HepG2 (cell line): ENCODE results near the gene SEC61G. TPM values are rescaled to one million over a fixed set of nuclear protein-coding genes. Genes with fewer than 3 reads are reported as not detected.

Source experiments
- ADNP ChIP-seq: sonication (generic); formaldehyde crosslinking; IDR thresholded peaks from 2 replicates; pipeline ENCODE4 v1.4.0; 2020; ENCODE audit warnings: missing genetic modification reagents
- AGO1 ChIP-seq: fragments of 200-400 bp; formaldehyde crosslinking; IDR thresholded peaks from 2 replicates; pipeline ENCODE4 v1.6.1; 2017; ENCODE audit warnings: mild to moderate bottlenecking, low read depth, low read length, moderate library complexity; ENCODE audit not compliant: poor library complexity, severe bottlenecking
- ATF7 ChIP-seq, 2 experiments: fragments of 450-650 bp in 1 of 2; sonication (generic) in 1 of 2; formaldehyde crosslinking in 1 of 2; IDR thresholded peaks; 2 replicates each; pipeline versions ENCODE4 v1.4.0 to v1.6.1; 2016 to 2020; ENCODE audit warnings: antibody characterized with exemption in 1 of 2, mild to moderate bottlenecking in 1 of 2, missing genetic modification reagents in 1 of 2
- FOXA3 ChIP-seq: IDR thresholded peaks from 2 replicates; pipeline ENCODE4 v1.6.1; 2016; ENCODE audit warnings: missing genetic modification reagents, missing compliant biosample characterization
- JUN ChIP-seq: sonication (generic); formaldehyde crosslinking; IDR thresholded peaks from 2 replicates; pipeline ENCODE4 v1.4.0; 2020; ENCODE audit warnings: mild to moderate bottlenecking, missing genetic modification reagents
- KMT2A ChIP-seq: sonication (generic); formaldehyde crosslinking; IDR thresholded peaks from 2 replicates; pipeline ENCODE4 v1.4.0; 2020; ENCODE audit warnings: missing genetic modification reagents
- MIER2 ChIP-seq: IDR thresholded peaks from 2 replicates; pipeline ENCODE4 v1.6.1; 2016; ENCODE audit warnings: missing biosample characterization, missing genetic modification reagents
- NCOR1 ChIP-seq: fragments of 200-600 bp; sonication (generic); IDR thresholded peaks from 2 replicates; pipeline ENCODE4 v1.7.0; 2017; ENCODE audit warnings: antibody characterized with exemption, low read length, borderline replicate concordance
- NR2C2 ChIP-seq: sonication (generic); formaldehyde crosslinking; IDR thresholded peaks from 2 replicates; pipeline ENCODE4 v1.4.0; 2020; ENCODE audit warnings: missing genetic modification reagents, mild to moderate bottlenecking, moderate library complexity, borderline replicate concordance
- PCBP2 ChIP-seq: fragments of 200-400 bp; formaldehyde crosslinking; optimal IDR thresholded peaks from 2 replicates; pipeline ENCODE3; 2018; ENCODE audit warnings: low read length, low read depth; ENCODE audit not compliant: poor library complexity, severe bottlenecking
- RBAK ChIP-seq: sonication (generic); formaldehyde crosslinking; IDR thresholded peaks from 2 replicates; pipeline ENCODE4 v1.5.1; 2020; ENCODE audit warnings: mild to moderate bottlenecking, missing genetic modification reagents
- RERE ChIP-seq: IDR thresholded peaks from 2 replicates; pipeline ENCODE4 v1.6.1; 2016; ENCODE audit warnings: low read depth, missing genetic modification reagents, missing compliant biosample characterization
- SYNCRIP ChIP-seq: fragments of 200-400 bp; formaldehyde crosslinking; IDR thresholded peaks from 2 replicates; pipeline ENCODE4 v1.6.1; 2018; ENCODE audit warnings: mild to moderate bottlenecking, low read depth, low read length; ENCODE audit not compliant: insufficient read depth
- THAP11 ChIP-seq: IDR thresholded peaks from 2 replicates; pipeline ENCODE4 v1.6.1; 2016; ENCODE audit warnings: missing biosample characterization, missing genetic modification reagents
- ZNF281 ChIP-seq: sonication (generic); formaldehyde crosslinking; IDR thresholded peaks from 2 replicates; pipeline ENCODE4 v1.4.0; 2020; ENCODE audit warnings: missing genetic modification reagents, borderline replicate concordance
- ZNF382 ChIP-seq: sonication (generic); formaldehyde crosslinking; IDR thresholded peaks from 2 replicates; pipeline ENCODE4 v1.5.0; 2020; ENCODE audit warnings: missing genetic modification reagents, mild to moderate bottlenecking, borderline replicate concordance
- ZNF546 ChIP-seq: sonication (generic); formaldehyde crosslinking; conservative IDR thresholded peaks from 2 replicates; pipeline ENCODE4 v1.8.1; 2023; ENCODE audit warnings: mild to moderate bottlenecking, missing genetic modification reagents
- ZNF775 ChIP-seq: sonication (generic); formaldehyde crosslinking; IDR thresholded peaks from 2 replicates; pipeline ENCODE4 v1.4.0; 2020; ENCODE audit warnings: missing genetic modification reagents, mild to moderate bottlenecking, moderate library complexity, borderline replicate concordance
- polyA plus RNA-seq, 8 experiments: library from polyadenylated mRNA; depleted of rRNA in 3 of 8; stranded (reverse) in 7 of 8; unstranded in 1 of 8; fragments of >200 nt; fragmentation: Illumina TruSeq in 4 of 8; extraction: Trizol in 4 of 8; gene quantifications; 2 replicates each; pipeline versions ENCODE4 v1.2.1 to v1.2.3, GENCODE V29; 2011 to 2016; ENCODE audit warnings: low read depth in 4 of 8, missing spikeins in 1 of 8, mixed read lengths in 1 of 8; ENCODE audit not compliant: insufficient read depth in 1 of 8
- total RNA-seq, 5 experiments: library from RNA; depleted of rRNA; stranded (reverse); fragments of >200 nt; fragmentation: Illumina TruSeq; extraction: Trizol; gene quantifications; 2 replicates each; pipeline ENCODE4 v1.2.3, GENCODE V29; 2016; ENCODE audit warnings: low read depth in 1 of 5
- TF ChIP-seq, protein P1 (sequence below): IDR thresholded peaks from 2 replicates; pipeline ENCODE4 v1.6.1; 2016; ENCODE audit warnings: missing compliant biosample characterization, missing genetic modification reagents, borderline replicate concordance

SEC61G gene
- total and polyA plus RNA-seq, 2 of the 13 experiments (the other 11 are each of a cell fraction or from before 2014, with no cell fraction given), result 126 to 328 TPM

DNA sequence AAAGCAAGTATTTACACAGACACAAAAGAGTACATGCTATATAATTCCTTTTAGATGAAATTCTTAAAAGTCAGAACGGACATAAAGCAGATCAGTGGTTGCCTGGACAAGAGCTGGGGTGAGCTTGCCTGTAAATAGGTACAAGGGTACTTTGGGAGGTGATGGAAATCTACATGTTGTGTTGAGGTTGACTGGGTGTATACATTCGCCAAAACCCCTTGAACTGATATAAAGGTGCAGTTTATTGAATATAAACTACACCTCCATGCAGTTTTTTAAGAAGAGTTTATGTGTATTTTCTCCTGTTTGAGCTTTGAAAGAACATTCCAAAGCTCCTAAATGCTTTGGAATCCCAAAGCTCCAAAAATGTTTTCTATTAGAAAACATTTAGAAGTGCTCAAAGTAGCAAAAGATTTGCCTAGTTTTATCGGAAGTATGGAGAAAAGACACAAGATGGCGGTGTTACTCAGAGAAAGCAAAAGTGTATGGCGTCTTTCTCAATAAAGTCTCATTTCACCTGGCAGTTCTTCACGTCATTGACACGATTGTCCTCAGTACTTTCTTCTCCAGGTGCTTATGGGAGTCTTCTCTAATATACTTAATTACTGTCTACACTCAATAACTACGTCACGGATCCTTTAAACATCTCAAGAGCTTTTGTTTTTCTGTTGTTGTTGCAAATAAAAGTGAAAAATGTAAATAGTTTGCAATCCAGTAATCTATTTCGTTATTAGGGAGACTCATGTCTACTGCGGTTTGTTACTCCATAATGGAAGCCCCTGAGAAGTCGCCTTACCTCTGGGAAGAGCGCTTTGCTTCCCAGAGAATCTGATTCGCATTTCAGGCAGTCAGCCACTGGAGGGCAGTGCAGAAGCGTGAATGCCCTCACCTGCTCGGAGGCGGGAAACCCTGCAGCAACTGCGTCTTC lies 14.7 kb upstream of the SEC61G start (continued):
- no peak for TF ChIP-seq RERE (CRISPR knock-in tag)
- TF ChIP-seq ZNF775 (CRISPR knock-in tag), result no peak
- TF ChIP-seq SYNCRIP, result no peak
- no peak for TF ChIP-seq ZNF546 (CRISPR knock-in tag)
- no peak for TF ChIP-seq FOXA3 (CRISPR knock-in tag)
- no peak for TF ChIP-seq ZNF382 (CRISPR knock-in tag)
- no peak for TF ChIP-seq ZNF281 (CRISPR knock-in tag)
- TF ChIP-seq AGO1, result no peak
- no peak for TF ChIP-seq ADNP (CRISPR knock-in tag)
- TF ChIP-seq JUN (CRISPR knock-in tag), result 0 out of 2 replicates have a peak, but pooled peaks have one; percentile 40
- TF ChIP-seq, protein P1, sequence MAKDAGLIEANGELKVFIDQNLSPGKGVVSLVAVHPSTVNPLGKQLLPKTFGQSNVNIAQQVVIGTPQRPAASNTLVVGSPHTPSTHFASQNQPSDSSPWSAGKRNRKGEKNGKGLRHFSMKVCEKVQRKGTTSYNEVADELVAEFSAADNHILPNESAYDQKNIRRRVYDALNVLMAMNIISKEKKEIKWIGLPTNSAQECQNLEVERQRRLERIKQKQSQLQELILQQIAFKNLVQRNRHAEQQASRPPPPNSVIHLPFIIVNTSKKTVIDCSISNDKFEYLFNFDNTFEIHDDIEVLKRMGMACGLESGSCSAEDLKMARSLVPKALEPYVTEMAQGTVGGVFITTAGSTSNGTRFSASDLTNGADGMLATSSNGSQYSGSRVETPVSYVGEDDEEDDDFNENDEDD (CRISPR knock-in tag), result peak; percentile 98
- no peak for TF ChIP-seq THAP11 (CRISPR knock-in tag)
- no peak for TF ChIP-seq KMT2A (CRISPR knock-in tag)
- 0 out of 2 replicates have a peak, but pooled peaks have one; percentile 18 for TF ChIP-seq MIER2 (CRISPR knock-in tag)
- TF ChIP-seq PCBP2, result no peak
- no peak for TF ChIP-seq NR2C2 (CRISPR knock-in tag)
- no peak for TF ChIP-seq RBAK (CRISPR knock-in tag)
- no peak for TF ChIP-seq NCOR1
- no peak for TF ChIP-seq ATF7 (IDR thresholded peaks at IDR 0.05)
- no peak for TF ChIP-seq ATF7 (CRISPR knock-in tag; IDR thresholded peaks at IDR 0.05)
